Osteoblast (primary cell): ENCODE data around the gene MAP3K20. TPM values are rescaled to one million over a fixed set of nuclear protein-coding genes. Genes with fewer than 3 reads are reported as not detected.

Experiments used
- DNase-seq: peaks from one replicate; pipeline ENCODE4 v3.0.0; 2011; ENCODE audit warnings: low spot score, mixed read lengths; ENCODE audit not compliant: insufficient read length; ENCODE audit errors: missing footprints
- H2AFZ ChIP-seq: 2 replicates; pipeline ENCODE4 v1.6.0; 2011; ENCODE audit warnings: mild to moderate bottlenecking, low read length
- H3K27ac ChIP-seq: 2 replicates; pipeline ENCODE4 v1.5.1; 2011; ENCODE audit warnings: mild to moderate bottlenecking, low read depth, low read length, moderate library complexity
- H3K27me3 ChIP-seq: 2 replicates; pipeline ENCODE4 v1.6.0; 2012; ENCODE audit warnings: mild to moderate bottlenecking, control low read depth, inconsistent platforms, low read length, moderate library complexity; ENCODE audit not compliant: insufficient read depth
- H3K36me3 ChIP-seq: 2 replicates; pipeline ENCODE4 v1.5.1; 2011; ENCODE audit warnings: mild to moderate bottlenecking, low read length, control low read depth, moderate library complexity; ENCODE audit not compliant: insufficient read depth
- H3K4me1 ChIP-seq: 2 replicates; pipeline ENCODE4 v1.5.1; 2011; ENCODE audit warnings: mild to moderate bottlenecking, low read length, control low read depth, moderate library complexity; ENCODE audit not compliant: insufficient read depth
- H3K4me2 ChIP-seq: 2 replicates; pipeline ENCODE4 v1.6.0; 2011; ENCODE audit warnings: mild to moderate bottlenecking, low read length; ENCODE audit not compliant: insufficient read depth
- H3K4me3 ChIP-seq: fragments of 200-600 bp; sonication (generic); 3 replicates; pipeline ENCODE4 v1.5.1; 2012; ENCODE audit warnings: mild to moderate bottlenecking, low read length, inconsistent platforms; ENCODE audit not compliant: insufficient read depth
- H3K79me2 ChIP-seq: 2 replicates; pipeline ENCODE4 v1.6.0; 2012; ENCODE audit warnings: mild to moderate bottlenecking, low read length, control low read depth, inconsistent platforms; ENCODE audit not compliant: insufficient read depth
- H3K9me3 ChIP-seq: 2 replicates; pipeline ENCODE4 v1.5.1; 2011; ENCODE audit warnings: low read depth, low read length, control low read depth
- H4K20me1 ChIP-seq: 2 replicates; pipeline ENCODE4 v1.6.0; 2012; ENCODE audit warnings: mild to moderate bottlenecking, low read length, control low read depth; ENCODE audit not compliant: insufficient read depth
- total RNA-seq: library from RNA; depleted of rRNA; stranded (reverse); fragments of >200 nt; gene quantifications from 2 replicates; pipeline ENCODE4 v1.2.3, GENCODE V29; 2012
- TF ChIP-seq, protein P1 (sequence below): IDR thresholded peaks from 2 replicates; pipeline ENCODE4 v1.5.1; 2011; ENCODE audit warnings: mild to moderate bottlenecking, low read depth, low read length, moderate library complexity; ENCODE audit errors: extremely low read depth

MAP3K20 gene
- total RNA-seq, 1 donor = 56.1 TPM

DNA sequence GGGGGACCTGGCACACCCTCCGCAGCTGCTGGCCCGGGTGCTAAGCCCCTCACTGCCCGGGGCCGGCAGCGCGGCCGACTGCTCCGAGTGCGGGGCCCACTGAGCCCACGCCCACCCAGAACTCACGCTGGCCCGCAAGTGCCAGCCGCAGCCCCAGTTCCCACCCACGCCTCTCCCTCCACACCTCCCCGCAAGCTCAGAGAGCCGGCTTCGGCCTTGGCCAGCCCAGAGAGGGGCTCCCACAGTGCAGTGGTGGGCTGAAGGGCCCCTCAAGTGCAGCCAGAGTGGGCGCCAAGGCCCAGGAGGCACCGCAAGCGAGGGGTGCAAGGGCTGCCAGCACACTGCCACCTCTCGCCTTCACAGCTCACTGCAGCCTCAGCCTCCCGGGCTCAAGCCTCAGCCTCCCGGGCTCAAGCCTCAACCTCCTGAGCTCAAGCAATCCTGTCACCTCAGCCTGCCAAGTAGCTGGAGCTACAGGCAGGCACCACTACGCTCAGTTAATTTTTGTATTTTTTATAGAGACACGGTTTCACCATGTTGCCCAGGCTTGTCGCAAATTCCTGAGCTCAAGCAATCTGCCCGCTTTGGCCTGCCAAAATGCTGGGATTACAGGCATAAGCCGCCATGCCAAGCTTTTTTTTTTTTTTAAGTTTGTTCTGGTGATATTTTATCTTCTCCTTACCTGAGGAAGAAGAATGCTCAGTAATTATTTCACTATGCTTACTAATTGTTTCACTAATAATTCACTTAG is 207.3 kb downstream of the MAP3K20 start:
- H3K27ac ChIP-seq = no peak overlapping the region
- no peak overlapping the region for H2AFZ ChIP-seq
- no peaks in the 10 kb centered on the region for H4K20me1 ChIP-seq
- no peak for DNase-seq
- no peaks in the 10 kb centered on the region for H3K27me3 ChIP-seq
- H3K4me2 ChIP-seq = no peak overlapping the region
- TF ChIP-seq, protein P1, sequence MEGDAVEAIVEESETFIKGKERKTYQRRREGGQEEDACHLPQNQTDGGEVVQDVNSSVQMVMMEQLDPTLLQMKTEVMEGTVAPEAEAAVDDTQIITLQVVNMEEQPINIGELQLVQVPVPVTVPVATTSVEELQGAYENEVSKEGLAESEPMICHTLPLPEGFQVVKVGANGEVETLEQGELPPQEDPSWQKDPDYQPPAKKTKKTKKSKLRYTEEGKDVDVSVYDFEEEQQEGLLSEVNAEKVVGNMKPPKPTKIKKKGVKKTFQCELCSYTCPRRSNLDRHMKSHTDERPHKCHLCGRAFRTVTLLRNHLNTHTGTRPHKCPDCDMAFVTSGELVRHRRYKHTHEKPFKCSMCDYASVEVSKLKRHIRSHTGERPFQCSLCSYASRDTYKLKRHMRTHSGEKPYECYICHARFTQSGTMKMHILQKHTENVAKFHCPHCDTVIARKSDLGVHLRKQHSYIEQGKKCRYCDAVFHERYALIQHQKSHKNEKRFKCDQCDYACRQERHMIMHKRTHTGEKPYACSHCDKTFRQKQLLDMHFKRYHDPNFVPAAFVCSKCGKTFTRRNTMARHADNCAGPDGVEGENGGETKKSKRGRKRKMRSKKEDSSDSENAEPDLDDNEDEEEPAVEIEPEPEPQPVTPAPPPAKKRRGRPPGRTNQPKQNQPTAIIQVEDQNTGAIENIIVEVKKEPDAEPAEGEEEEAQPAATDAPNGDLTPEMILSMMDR = no peak
- no peaks in the 10 kb centered on the region for H3K9me3 ChIP-seq
- H3K4me1 ChIP-seq = peaks cover 5% of the 10 kb centered on the region
- no peaks in the 10 kb centered on the region for H3K79me2 ChIP-seq
- no peak overlapping the region for H3K4me3 ChIP-seq
- H3K36me3 ChIP-seq = no peaks in the 10 kb centered on the region

DNA sequence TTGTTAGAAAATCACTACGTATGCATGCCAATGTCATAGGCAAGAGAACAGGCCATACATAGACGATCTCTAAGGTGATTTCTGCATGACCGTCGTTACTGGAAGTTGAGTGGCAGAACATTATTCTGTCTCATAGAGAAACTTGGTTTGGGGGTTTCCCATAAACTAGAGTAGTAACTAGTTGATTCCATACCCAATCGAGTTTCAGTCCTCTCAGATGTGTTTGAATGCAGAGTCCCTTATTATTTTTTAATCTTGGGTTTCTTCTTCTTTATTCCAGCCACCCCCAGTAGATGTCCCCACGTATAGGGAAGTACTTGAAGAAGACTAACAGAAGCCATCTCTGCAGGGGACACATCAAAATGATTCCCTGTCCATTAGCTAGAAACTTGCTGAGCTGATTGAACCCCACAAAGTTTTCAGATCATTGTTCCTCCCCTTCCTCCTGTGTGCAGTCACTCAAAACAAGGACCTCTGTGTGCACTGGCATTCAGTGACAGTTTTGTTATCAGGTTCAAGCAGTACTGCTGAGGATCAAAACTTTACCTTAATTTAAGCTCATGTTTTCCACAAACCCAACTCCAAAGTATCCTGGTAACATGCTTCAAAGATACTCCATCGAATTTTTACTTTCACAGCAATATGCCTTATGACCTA is 210.6 kb downstream of the MAP3K20 start:
- no peaks in the 10 kb centered on the region for H4K20me1 ChIP-seq
- H3K36me3 ChIP-seq = no peaks in the 10 kb centered on the region
- H3K4me1 ChIP-seq = peaks cover 11% of the 10 kb centered on the region
- H3K79me2 ChIP-seq = no peaks in the 10 kb centered on the region
- H3K27ac ChIP-seq = no peak overlapping the region
- no peaks in the 10 kb centered on the region for H3K27me3 ChIP-seq
- no peaks in the 10 kb centered on the region for H3K9me3 ChIP-seq
- no peak overlapping the region for H3K4me3 ChIP-seq
- H3K4me2 ChIP-seq = no peak overlapping the region
- TF ChIP-seq, protein P1 = no peak
- no peak for DNase-seq
- no peak overlapping the region for H2AFZ ChIP-seq

DNA sequence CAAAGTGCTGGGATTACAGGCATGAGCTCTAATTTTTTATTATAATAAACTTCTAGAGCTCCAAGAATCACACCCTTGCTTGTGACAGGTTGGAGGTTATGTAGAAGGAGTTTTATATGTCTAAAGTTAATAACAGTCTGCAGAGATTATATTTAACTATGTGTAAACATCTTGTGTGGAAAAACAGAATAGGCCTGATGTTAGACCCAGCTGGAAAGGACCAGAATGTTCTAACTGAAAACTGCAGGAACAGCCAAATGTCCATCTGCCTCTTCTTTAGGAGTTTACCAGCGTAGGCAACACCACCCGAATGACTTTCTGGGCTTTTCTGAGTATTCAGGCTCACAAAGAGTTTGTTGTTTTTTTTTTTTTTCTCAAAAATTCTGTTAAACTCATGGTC is 211.9 kb downstream of the MAP3K20 start:
- H3K4me2 ChIP-seq = no peak overlapping the region
- no peak for DNase-seq
- no peaks in the 10 kb centered on the region for H4K20me1 ChIP-seq
- TF ChIP-seq, protein P1 = no peak
- peak overlapping the region; percentile 53 for H3K27ac ChIP-seq
- H2AFZ ChIP-seq = no peak overlapping the region
- no peaks in the 10 kb centered on the region for H3K27me3 ChIP-seq
- no peaks in the 10 kb centered on the region for H3K9me3 ChIP-seq
- H3K4me1 ChIP-seq = peaks cover 11% of the 10 kb centered on the region
- no peaks in the 10 kb centered on the region for H3K79me2 ChIP-seq
- no peak overlapping the region for H3K4me3 ChIP-seq
- no peaks in the 10 kb centered on the region for H3K36me3 ChIP-seq

DNA sequence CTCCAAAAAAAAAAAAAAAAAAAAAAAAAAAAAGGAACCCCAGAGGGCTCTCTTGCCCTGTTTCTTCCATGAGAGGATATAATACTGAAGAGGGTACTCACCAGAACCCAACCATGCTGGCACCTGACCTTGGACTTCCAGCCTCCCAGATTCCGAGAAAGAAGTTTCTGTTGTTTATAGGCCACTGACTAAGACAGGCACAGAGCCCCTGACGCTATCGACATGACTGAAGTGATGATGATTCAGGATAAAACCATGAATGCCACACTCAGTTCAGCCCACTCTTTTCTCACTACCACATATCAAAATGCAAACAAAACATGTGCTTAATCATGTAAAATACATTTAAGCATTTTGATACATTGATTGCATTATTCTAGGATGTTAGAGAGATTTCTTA is 212.9 kb downstream of the MAP3K20 start:
- no peaks in the 10 kb centered on the region for H3K27me3 ChIP-seq
- H4K20me1 ChIP-seq = no peaks in the 10 kb centered on the region
- no peak overlapping the region for H3K4me3 ChIP-seq
- no peaks in the 10 kb centered on the region for H3K9me3 ChIP-seq
- H3K36me3 ChIP-seq = no peaks in the 10 kb centered on the region
- no peak overlapping the region for H2AFZ ChIP-seq
- DNase-seq = peak; percentile 97
- H3K79me2 ChIP-seq = no peaks in the 10 kb centered on the region
- peak overlapping the region; percentile 34 for H3K4me2 ChIP-seq
- TF ChIP-seq, protein P1 = no peak
- peaks cover 11% of the 10 kb centered on the region for H3K4me1 ChIP-seq
- peak overlapping the region; percentile 73 for H3K27ac ChIP-seq
